ENCODE results near the gene ANKRD24.
A peak's percentile ranks its signal among the peaks of the same experiment; 100 is the strongest.

ANKRD24 gene

DNA sequence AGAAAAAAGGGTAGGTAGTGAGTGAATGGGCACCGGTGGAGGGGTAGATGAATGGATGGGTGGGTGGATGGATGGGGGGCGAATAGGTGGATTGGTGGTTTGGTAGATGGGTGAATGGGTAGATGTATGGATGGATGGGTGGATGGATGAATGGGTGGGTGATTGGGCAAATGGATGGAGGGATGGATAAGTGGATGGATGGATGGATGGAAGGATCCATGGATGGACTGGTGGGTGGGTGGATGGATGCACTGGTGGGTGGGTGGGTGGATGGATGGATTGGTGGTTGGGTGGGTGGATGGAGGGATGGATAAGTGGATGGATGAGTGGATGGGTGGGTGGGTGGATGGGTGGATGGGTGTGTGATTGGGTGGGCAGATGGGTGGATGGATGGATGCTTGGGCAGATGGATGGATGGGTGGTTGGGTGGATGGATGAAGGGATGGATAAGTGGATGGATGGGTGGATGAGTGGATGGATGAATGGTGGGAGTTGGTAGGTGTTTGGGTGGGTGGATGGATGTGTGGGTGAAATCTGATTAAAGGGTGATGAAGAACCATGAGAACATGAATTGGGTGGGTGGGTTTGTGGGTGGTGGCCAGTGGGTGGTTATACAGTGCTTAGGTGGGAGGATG, 2.3 kb downstream of the ANKRD24 start:
- H2AFZ ChIP-seq (ENCODE audit: low read depth, low read length, severe bottlenecking) = no peak overlapping the region
- no peaks in the 10 kb centered on the region for H3K27me3 ChIP-seq (ENCODE audit: low read length)
- no peaks in the 10 kb centered on the region for H3K9me3 ChIP-seq (ENCODE audit: insufficient read depth, low read length)
- TF ChIP-seq, protein P1, sequence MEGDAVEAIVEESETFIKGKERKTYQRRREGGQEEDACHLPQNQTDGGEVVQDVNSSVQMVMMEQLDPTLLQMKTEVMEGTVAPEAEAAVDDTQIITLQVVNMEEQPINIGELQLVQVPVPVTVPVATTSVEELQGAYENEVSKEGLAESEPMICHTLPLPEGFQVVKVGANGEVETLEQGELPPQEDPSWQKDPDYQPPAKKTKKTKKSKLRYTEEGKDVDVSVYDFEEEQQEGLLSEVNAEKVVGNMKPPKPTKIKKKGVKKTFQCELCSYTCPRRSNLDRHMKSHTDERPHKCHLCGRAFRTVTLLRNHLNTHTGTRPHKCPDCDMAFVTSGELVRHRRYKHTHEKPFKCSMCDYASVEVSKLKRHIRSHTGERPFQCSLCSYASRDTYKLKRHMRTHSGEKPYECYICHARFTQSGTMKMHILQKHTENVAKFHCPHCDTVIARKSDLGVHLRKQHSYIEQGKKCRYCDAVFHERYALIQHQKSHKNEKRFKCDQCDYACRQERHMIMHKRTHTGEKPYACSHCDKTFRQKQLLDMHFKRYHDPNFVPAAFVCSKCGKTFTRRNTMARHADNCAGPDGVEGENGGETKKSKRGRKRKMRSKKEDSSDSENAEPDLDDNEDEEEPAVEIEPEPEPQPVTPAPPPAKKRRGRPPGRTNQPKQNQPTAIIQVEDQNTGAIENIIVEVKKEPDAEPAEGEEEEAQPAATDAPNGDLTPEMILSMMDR (IDR thresholded peaks at IDR 0.05; ENCODE audit: insufficient read depth, low read length, poor library complexity, severe bottlenecking) = no peak
- TF ChIP-seq EZH2phosphoT487 (conservative IDR thresholded peaks at IDR 0.05; ENCODE audit: low read length) = no peak
- no peaks in the 10 kb centered on the region for H3K36me3 ChIP-seq (ENCODE audit: low read length)
- no peaks in the 10 kb centered on the region for H3K9me2 ChIP-seq (replicated peaks; ENCODE audit: insufficient read depth, low read length)
- no peak overlapping the region for H3K9ac ChIP-seq (ENCODE audit: low read length)
- H3K79me2 ChIP-seq (ENCODE audit: insufficient read depth, low read length) = 0 out of 2 replicates have a peak, but pooled peaks cover 6% of the 10 kb centered on the region
- peaks cover 4% of the 10 kb centered on the region; the same call in 1 of the 2 replicates for H3F3A ChIP-seq (ENCODE audit: insufficient read depth)
- H3K27ac ChIP-seq (ENCODE audit: low read depth, low read length) = no peak overlapping the region
- H3K4me3 ChIP-seq (ENCODE audit: insufficient read depth, low read length, poor library complexity, severe bottlenecking) = no peak overlapping the region
- no peaks in the 10 kb centered on the region for H4K20me1 ChIP-seq (ENCODE audit: low read depth, low read length)
- H3K4me2 ChIP-seq (ENCODE audit: low read depth, low read length, poor library complexity, severe bottlenecking) = no peak overlapping the region

DNA sequence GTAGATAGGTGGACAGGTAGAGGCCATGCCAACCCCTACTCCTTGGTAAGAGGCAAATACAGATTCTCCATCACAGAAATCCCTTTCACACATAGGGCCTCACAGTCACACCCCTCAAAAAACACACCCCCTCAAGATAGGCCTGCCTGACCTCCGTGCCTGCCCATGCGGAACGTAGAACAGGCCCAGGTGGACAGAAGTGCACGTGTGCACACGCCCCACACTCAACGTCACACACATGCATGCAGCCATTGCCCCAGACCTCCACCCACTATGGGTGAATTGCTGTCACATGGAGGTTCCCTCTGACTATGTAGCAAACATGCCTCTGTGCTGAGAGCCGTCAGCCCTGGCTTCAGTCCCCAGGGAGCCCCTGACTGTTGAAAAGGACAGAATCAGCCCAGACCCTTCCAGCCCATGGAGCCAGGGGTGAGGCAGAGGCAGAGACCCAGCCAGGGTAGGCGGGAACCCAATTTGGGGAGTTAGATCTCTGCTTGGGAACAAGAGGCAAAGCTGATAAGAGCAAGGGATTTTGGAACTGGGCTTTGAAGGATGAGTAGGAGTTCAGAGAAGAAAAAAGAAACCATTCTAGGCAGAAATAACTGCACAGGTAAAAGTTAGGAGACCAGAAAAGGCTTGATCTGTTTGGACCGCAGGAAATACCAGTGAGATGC, 3.1 kb downstream of the ANKRD24 start:
- TF ChIP-seq EZH2phosphoT487 (conservative IDR thresholded peaks at IDR 0.05; ENCODE audit: low read length) = no peak
- TF ChIP-seq, protein P1 (IDR thresholded peaks at IDR 0.05; ENCODE audit: insufficient read depth, low read length, poor library complexity, severe bottlenecking) = no peak
- no peaks in the 10 kb centered on the region for H4K20me1 ChIP-seq (ENCODE audit: low read depth, low read length)

DNA sequence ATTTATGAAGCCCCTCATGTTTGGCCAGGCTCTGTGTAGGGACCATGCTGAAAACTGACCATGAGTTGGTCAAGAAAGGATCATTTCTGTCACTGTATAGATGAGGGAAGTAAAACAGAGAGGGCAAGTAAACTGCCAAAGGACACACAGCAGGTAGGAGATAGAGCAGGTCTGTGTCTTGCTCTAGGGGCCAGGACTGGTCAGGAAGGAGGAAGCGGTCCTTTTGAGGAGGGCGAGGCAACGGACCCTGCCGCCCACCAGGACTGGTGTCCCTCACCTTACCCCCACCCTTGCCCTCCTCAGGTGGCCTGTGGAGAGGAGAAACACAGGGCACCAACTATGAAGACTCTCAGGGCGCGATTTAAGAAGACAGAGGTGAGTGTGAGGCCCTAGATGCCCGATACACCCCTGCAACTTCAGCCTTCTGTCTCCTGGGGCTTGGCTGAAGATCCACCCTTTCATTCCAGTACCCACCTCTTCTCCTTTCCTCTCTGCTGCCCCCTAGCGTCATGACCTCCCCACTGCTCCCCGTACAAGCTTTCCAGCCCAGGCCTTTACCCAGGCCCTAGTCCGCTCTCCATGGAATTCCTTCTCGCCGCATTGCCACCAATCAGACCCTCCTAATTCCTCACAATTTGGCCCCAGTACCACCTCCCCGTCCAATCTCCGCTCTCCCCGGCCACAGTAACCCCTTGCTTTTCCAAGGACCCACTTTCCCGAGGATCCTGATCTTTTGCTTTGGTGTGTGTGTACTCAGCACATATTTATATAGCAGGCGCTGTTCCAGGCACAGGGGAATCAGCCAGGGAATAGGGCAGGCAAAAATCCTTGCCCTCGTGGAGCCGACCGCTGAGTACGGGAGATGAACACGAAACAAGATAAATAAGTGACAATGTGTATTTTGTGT, 3.9 kb downstream of the ANKRD24 start:
- no peak overlapping the region for H3K9ac ChIP-seq (ENCODE audit: low read length)

More for the DNA sequence above, 3.1 kb downstream of the ANKRD24 start:
- Histone ChIP-seq H3K27ac (ENCODE audit: low read depth, low read length) (no peak overlapping the region), H3F3A (ENCODE audit: insufficient read depth) (peaks cover 4% of the 10 kb centered on the region; the same call in 1 of the 2 replicates), H3K9me2 (replicated peaks; ENCODE audit: insufficient read depth, low read length) (no peaks in the 10 kb centered on the region), H3K27me3 (ENCODE audit: low read length) (no peaks in the 10 kb centered on the region), H3K9me3 (ENCODE audit: insufficient read depth, low read length) (no peaks in the 10 kb centered on the region), H3K4me3 (ENCODE audit: insufficient read depth, low read length, poor library complexity, severe bottlenecking) (no peak overlapping the region), H3K36me3 (ENCODE audit: low read length) (no peaks in the 10 kb centered on the region), H3K4me2 (ENCODE audit: low read depth, low read length, poor library complexity, severe bottlenecking) (no peak overlapping the region), H2AFZ (ENCODE audit: low read depth, low read length, severe bottlenecking) (no peak overlapping the region), H3K9ac (ENCODE audit: low read length) (no peak overlapping the region), H3K79me2 (ENCODE audit: insufficient read depth, low read length) (0 out of 2 replicates have a peak, but pooled peaks cover 6% of the 10 kb centered on the region)

More for the DNA sequence above, 3.9 kb downstream of the ANKRD24 start:
- H3K27me3 ChIP-seq (ENCODE audit: low read length) = no peaks in the 10 kb centered on the region
- no peaks in the 10 kb centered on the region for H3K9me3 ChIP-seq (ENCODE audit: insufficient read depth, low read length)
- peaks cover 4% of the 10 kb centered on the region; the same call in 1 of the 2 replicates for H3F3A ChIP-seq (ENCODE audit: insufficient read depth)
- H3K4me3 ChIP-seq (ENCODE audit: insufficient read depth, low read length, poor library complexity, severe bottlenecking) = no peak overlapping the region
- no peak overlapping the region for H3K27ac ChIP-seq (ENCODE audit: low read depth, low read length)
- H3K9me2 ChIP-seq (replicated peaks; ENCODE audit: insufficient read depth, low read length) = no peaks in the 10 kb centered on the region
- no peaks in the 10 kb centered on the region for H4K20me1 ChIP-seq (ENCODE audit: low read depth, low read length)
- 0 out of 2 replicates have a peak, but pooled peaks cover 6% of the 10 kb centered on the region for H3K79me2 ChIP-seq (ENCODE audit: insufficient read depth, low read length)
- H3K36me3 ChIP-seq (ENCODE audit: low read length) = no peaks in the 10 kb centered on the region
- TF ChIP-seq, protein P1 (IDR thresholded peaks at IDR 0.05; ENCODE audit: insufficient read depth, low read length, poor library complexity, severe bottlenecking) = peak; percentile 65
- no peak for TF ChIP-seq EZH2phosphoT487 (conservative IDR thresholded peaks at IDR 0.05; ENCODE audit: low read length)
- H3K4me2 ChIP-seq (ENCODE audit: low read depth, low read length, poor library complexity, severe bottlenecking) = no peak overlapping the region
- H2AFZ ChIP-seq (ENCODE audit: low read depth, low read length, severe bottlenecking) = no peak overlapping the region
